Central memory CD8-positive, alpha-beta T cell (primary cell): ENCODE measurements around the gene DTNBP1.

Source experiments
- ATAC-seq: fragments of 150-1000 bp; cut with Tn5 transposase; replicated peaks from 2 replicates; pipeline ENCODE4 v1.10.0; 2022; ENCODE audit warnings: mild to moderate bottlenecking, moderate FRiP score, moderate number of reproducible peaks; ENCODE audit not compliant: poor library complexity, severe bottlenecking; ENCODE audit errors: extremely low read depth
- DNase-seq, 2 donors: peaks; one replicate each; pipeline ENCODE4 v3.0.0; 2021; ENCODE audit warnings: low spot score in 2 of 2
- H3K27ac Mint-ChIP-seq: one replicate; pipeline ENCODE4 v1.8.0; 2022; ENCODE audit warnings: low read depth, mild to moderate bottlenecking, moderate library complexity, mixed read lengths
- H3K27me3 Mint-ChIP-seq: one replicate; pipeline ENCODE4 v1.8.0; 2022; ENCODE audit warnings: mixed read lengths
- H3K36me3 Mint-ChIP-seq: one replicate; pipeline ENCODE4 v1.8.0; 2022; ENCODE audit warnings: mild to moderate bottlenecking, moderate library complexity, mixed read lengths; ENCODE audit not compliant: insufficient read depth
- H3K4me1 Mint-ChIP-seq: one replicate; pipeline ENCODE4 v1.8.0; 2022; ENCODE audit warnings: mixed read lengths
- H3K4me3 Mint-ChIP-seq: one replicate; pipeline ENCODE4 v1.8.0; 2022; ENCODE audit warnings: mild to moderate bottlenecking, moderate library complexity, mixed read lengths
- H3K9me3 Mint-ChIP-seq: one replicate; pipeline ENCODE4 v1.8.0; 2022; ENCODE audit warnings: mixed read lengths

Gene DTNBP1

GRCh38 chr6:15489261-15489962 lies 173.4 kb downstream of the DTNBP1 start:
- Mint-ChIP-seq H3K36me3 (peaks cover 13% of the 10 kb centered on the region), H3K4me3 (no peak overlapping the region), H3K9me3 (no peaks in the 10 kb centered on the region), H3K27me3 (no peaks in the 10 kb centered on the region), H3K27ac (peak overlapping the region; percentile 39), H3K4me1 (peaks cover 37% of the 10 kb centered on the region)
- DNase-seq (no peak), ATAC-seq (no peak)

- Mint-ChIP-seq H3K4me3 (no peak overlapping the region), H3K9me3 (no peaks in the 10 kb centered on the region), H3K27ac (no peak overlapping the region), H3K36me3 (peaks cover 12% of the 10 kb centered on the region), H3K27me3 (no peaks in the 10 kb centered on the region), H3K4me1 (peaks cover 38% of the 10 kb centered on the region)
- ATAC-seq (no peak), DNase-seq (no peak)
Measured at GRCh38 chr6:15487262-15487661, 175.6 kb downstream of the DTNBP1 start.

GRCh38 chr6:15485936-15486335 lies 176.9 kb downstream of the DTNBP1 start:
- no peak for DNase-seq
- peaks cover 13% of the 10 kb centered on the region for H3K36me3 Mint-ChIP-seq
- H3K27me3 Mint-ChIP-seq: no peaks in the 10 kb centered on the region
- H3K9me3 Mint-ChIP-seq: no peaks in the 10 kb centered on the region
- peaks cover 37% of the 10 kb centered on the region for H3K4me1 Mint-ChIP-seq
- no peak for ATAC-seq
- no peak overlapping the region for H3K4me3 Mint-ChIP-seq
- H3K27ac Mint-ChIP-seq: no peak overlapping the region

GRCh38 chr6:15484821-15485220 lies 178.0 kb downstream of the DTNBP1 start:
- Mint-ChIP-seq H3K27ac (no peak overlapping the region), H3K4me1 (peaks cover 32% of the 10 kb centered on the region), H3K27me3 (no peaks in the 10 kb centered on the region), H3K36me3 (peaks cover 14% of the 10 kb centered on the region), H3K9me3 (no peaks in the 10 kb centered on the region), H3K4me3 (no peak overlapping the region)
- ATAC-seq (no peak), DNase-seq (no peak)

- DNase-seq: no peak
- ATAC-seq: no peak
- Mint-ChIP-seq H3K27me3 (no peaks in the 10 kb centered on the region), H3K36me3 (peaks cover 14% of the 10 kb centered on the region), H3K27ac (peak overlapping the region; percentile 11), H3K4me3 (no peak overlapping the region), H3K4me1 (peaks cover 32% of the 10 kb centered on the region), H3K9me3 (no peaks in the 10 kb centered on the region)
Measured at GRCh38 chr6:15484140-15484539, 178.7 kb downstream of the DTNBP1 start.

GRCh38 chr6:15483060-15483459 lies 179.8 kb downstream of the DTNBP1 start:
- H3K9me3 Mint-ChIP-seq: no peaks in the 10 kb centered on the region
- peaks cover 35% of the 10 kb centered on the region for H3K4me1 Mint-ChIP-seq
- H3K4me3 Mint-ChIP-seq: no peak overlapping the region
- ATAC-seq (no peak), DNase-seq (no peak)
- no peaks in the 10 kb centered on the region for H3K27me3 Mint-ChIP-seq
- no peak overlapping the region for H3K27ac Mint-ChIP-seq
- H3K36me3 Mint-ChIP-seq: peaks cover 10% of the 10 kb centered on the region

- Mint-ChIP-seq H3K4me1 (peaks cover 40% of the 10 kb centered on the region), H3K4me3 (no peak overlapping the region), H3K9me3 (no peaks in the 10 kb centered on the region), H3K27ac (no peak overlapping the region), H3K27me3 (no peaks in the 10 kb centered on the region), H3K36me3 (peaks cover 6% of the 10 kb centered on the region)
- no peak for ATAC-seq
- DNase-seq: no peak
Measured at GRCh38 chr6:15481390-15482291, 181.2 kb downstream of the DTNBP1 start.

GRCh38 chr6:15480525-15480924 lies 182.3 kb downstream of the DTNBP1 start:
- Mint-ChIP-seq H3K4me1 (peaks cover 46% of the 10 kb centered on the region), H3K36me3 (peaks cover 10% of the 10 kb centered on the region), H3K4me3 (no peak overlapping the region), H3K9me3 (no peaks in the 10 kb centered on the region), H3K27ac (no peak overlapping the region), H3K27me3 (no peaks in the 10 kb centered on the region)
- DNase-seq (no peak), ATAC-seq (no peak)

- Mint-ChIP-seq H3K27ac (no peak overlapping the region), H3K27me3 (no peaks in the 10 kb centered on the region), H3K4me1 (peaks cover 50% of the 10 kb centered on the region), H3K9me3 (no peaks in the 10 kb centered on the region), H3K36me3 (peaks cover 13% of the 10 kb centered on the region), H3K4me3 (no peak overlapping the region)
- no peak for ATAC-seq
- DNase-seq: no peak
Measured at GRCh38 chr6:15479761-15480160, 183.1 kb downstream of the DTNBP1 start.

- peaks cover 12% of the 10 kb centered on the region for H3K36me3 Mint-ChIP-seq
- no peak overlapping the region for H3K27ac Mint-ChIP-seq
- ATAC-seq (no peak), DNase-seq (no peak)
- H3K27me3 Mint-ChIP-seq: no peaks in the 10 kb centered on the region
- peaks cover 42% of the 10 kb centered on the region for H3K4me1 Mint-ChIP-seq
- H3K9me3 Mint-ChIP-seq: no peaks in the 10 kb centered on the region
- no peak overlapping the region for H3K4me3 Mint-ChIP-seq
Measured at GRCh38 chr6:15477746-15478145, 185.1 kb downstream of the DTNBP1 start.

GRCh38 chr6:15476631-15477380 lies 186.0 kb downstream of the DTNBP1 start:
- Mint-ChIP-seq H3K36me3 (peaks cover 13% of the 10 kb centered on the region), H3K4me3 (no peak overlapping the region), H3K4me1 (peaks cover 46% of the 10 kb centered on the region), H3K27me3 (no peaks in the 10 kb centered on the region), H3K9me3 (no peaks in the 10 kb centered on the region), H3K27ac (no peak overlapping the region)
- ATAC-seq (no peak), DNase-seq (no peak)

- Mint-ChIP-seq H3K36me3 (peaks cover 10% of the 10 kb centered on the region), H3K4me3 (no peak overlapping the region), H3K4me1 (peaks cover 37% of the 10 kb centered on the region), H3K27ac (peak overlapping the region; percentile 29), H3K9me3 (no peaks in the 10 kb centered on the region), H3K27me3 (no peaks in the 10 kb centered on the region)
- DNase-seq (no peak), ATAC-seq (no peak)
Measured at GRCh38 chr6:15475872-15476271, 187.0 kb downstream of the DTNBP1 start.
